Endothelial cell of umbilical vein (primary cell): Measurements from ENCODE around the gene SWT1. TPM values are rescaled to one million over a fixed set of nuclear protein-coding genes. Genes with fewer than 3 reads are reported as not detected.
A peak's percentile ranks its signal among the peaks of the same experiment; 100 is the strongest.

Experiments used
- BruUV-seq: library from RNA; stranded (reverse); fragments of 400-500 nt; replicated peaks from 2 replicates; lab custom pipeline; 2021; lab: Mats Ljungman, UMichigan
- CTCF ChIA-PET: fragments of 300-600, 350-600 bp; sonication (Branson Sonifier 250); formaldehyde crosslinking; loops from one replicate; lab custom pipeline; 2021; ENCODE audit warnings: antibody characterized with exemption, inconsistent platforms; lab: Charles Lee
- POLR2A ChIA-PET: fragments of 300-600, 350-600 bp; sonication (Branson Sonifier 250); formaldehyde crosslinking; loops from one replicate; lab custom pipeline; 2021; ENCODE audit warnings: antibody characterized with exemption, inconsistent platforms; lab: Charles Lee
- DNase-seq: peaks from one replicate; pipeline ENCODE4 v3.0.0-alpha.2; 2011; ENCODE audit warnings: low read depth, low spot score
- FAIRE-seq: peaks from 2 replicates; lab custom pipeline; 2011; peaks lifted over from hg19 to GRCh38; lab: Jason Lieb, UNC
- H2AFZ ChIP-seq: 2 replicates; pipeline ENCODE4 v1.6.0; 2012; ENCODE audit warnings: low read depth, low read length, control low read depth, inconsistent platforms
- H3K27ac ChIP-seq: 2 replicates; pipeline ENCODE4 v1.5.1; 2011; ENCODE audit warnings: low read depth, mild to moderate bottlenecking, control low read depth, low read length, moderate library complexity; ENCODE audit not compliant: insufficient read depth
- H3K27me3 ChIP-seq, 2 experiments: 2 replicates each; pipeline versions ENCODE4 v1.6.0 to v1.6.1; 2011; ENCODE audit warnings: low read length in 2 of 2, mixed read lengths in 1 of 2; ENCODE audit not compliant: control insufficient read depth in 2 of 2, insufficient read depth in 2 of 2
- H3K36me3 ChIP-seq, 2 experiments: 2 replicates in 1 of 2; 3 replicates in 1 of 2; pipeline ENCODE4 v1.5.1; 2011; ENCODE audit warnings: low read length in 2 of 2, mild to moderate bottlenecking in 1 of 2, moderate library complexity in 1 of 2; ENCODE audit not compliant: control insufficient read depth in 2 of 2, insufficient read depth in 2 of 2; ENCODE audit errors: extremely low read depth in 1 of 2
- H3K4me1 ChIP-seq: 3 replicates; pipeline ENCODE4 v1.5.1; 2011; ENCODE audit warnings: mild to moderate bottlenecking, low read length; ENCODE audit not compliant: control insufficient read depth, insufficient read depth; ENCODE audit errors: extremely low read depth
- H3K4me2 ChIP-seq: 2 replicates; pipeline ENCODE4 v1.6.1; 2011; ENCODE audit warnings: low read length, control low read depth, mixed read lengths; ENCODE audit not compliant: insufficient read depth
- H3K4me3 ChIP-seq, 3 experiments: fragments of 200-600 bp in 1 of 3; sonication (generic), shearing (Covaris generic) in 1 of 3; replicated peaks in 1 of 3; 2 replicates each; pipeline ENCODE4 v1.5.1; 2011 to 2016; ENCODE audit warnings: control low read depth in 3 of 3, low read length in 3 of 3, mild to moderate bottlenecking in 2 of 3, inconsistent platforms in 1 of 3, low read depth in 1 of 3, moderate library complexity in 1 of 3; ENCODE audit not compliant: insufficient read depth in 1 of 3
- H3K79me2 ChIP-seq: 2 replicates; pipeline ENCODE4 v1.6.0; 2012; ENCODE audit warnings: low read length, inconsistent platforms; ENCODE audit not compliant: control insufficient read depth, insufficient read depth
- H3K9ac ChIP-seq: replicated peaks from 2 replicates; pipeline ENCODE3; 2011; ENCODE audit warnings: low read length, control low read depth; ENCODE audit not compliant: insufficient read depth; ENCODE audit errors: extremely low read depth
- H3K9me1 ChIP-seq: replicated peaks from 3 replicates; pipeline ENCODE4 v1.6.0; 2011; ENCODE audit warnings: mild to moderate bottlenecking, low read length; ENCODE audit not compliant: control insufficient read depth, insufficient read depth; ENCODE audit errors: extremely low read depth
- H3K9me3 ChIP-seq: replicated peaks from 2 replicates; pipeline ENCODE4 v1.5.1; 2012; ENCODE audit warnings: low read length, inconsistent platforms; ENCODE audit not compliant: control insufficient read depth, insufficient read depth
- H4K20me1 ChIP-seq: replicated peaks from 2 replicates; pipeline ENCODE3; 2011; ENCODE audit warnings: mild to moderate bottlenecking, low read length; ENCODE audit not compliant: control insufficient read depth, insufficient read depth; ENCODE audit errors: extremely low read depth
- EZH2 ChIP-seq: IDR thresholded peaks from 2 replicates; pipeline ENCODE4 v1.6.1; 2012; ENCODE audit warnings: borderline replicate concordance, low read depth, mild to moderate bottlenecking, moderate library complexity, low read length, inconsistent platforms; ENCODE audit not compliant: severe bottlenecking
- FOS ChIP-seq: IDR thresholded peaks from 2 replicates; pipeline ENCODE4 v1.6.1; 2011; ENCODE audit warnings: mild to moderate bottlenecking, low read length, moderate library complexity, borderline replicate concordance; ENCODE audit not compliant: insufficient read depth
- GATA2 ChIP-seq: IDR thresholded peaks from 2 replicates; pipeline ENCODE4 v1.7.0; 2011; ENCODE audit warnings: low read depth, mild to moderate bottlenecking, moderate library complexity, mixed read lengths, low read length; ENCODE audit not compliant: insufficient read length, insufficient read depth
- JUN ChIP-seq: IDR thresholded peaks from 2 replicates; pipeline ENCODE4 v1.6.1; 2011; ENCODE audit warnings: borderline replicate concordance, low read depth; ENCODE audit not compliant: insufficient read length, insufficient read depth
- MYC ChIP-seq: IDR thresholded peaks from one replicate; pipeline ENCODE4 v1.6.1; 2011; ENCODE audit warnings: mild to moderate bottlenecking, low read depth, low read length
- POLR2A ChIP-seq: IDR thresholded peaks from 2 replicates; pipeline ENCODE4 v1.6.1; 2012; ENCODE audit warnings: low read depth, mild to moderate bottlenecking, control low read depth, low read length
- dilution Hi-C: fragments of 300-500 bp; cut with MboI; formaldehyde crosslinking; loops from one replicate; pipeline ENCODE4 v1.15.0; 2019; ENCODE audit warnings: low sequenced_read_pairs; ENCODE audit not compliant: extremely low pct_ligation_motif_present
- intact Hi-C: fragments of 100-400 bp; cut with micrococcal nuclease; formaldehyde crosslinking; loops from one replicate; pipeline ENCODE4 v1.10.0; 2022
- polyA plus RNA-seq, 4 experiments: library from polyadenylated mRNA; depleted of rRNA in 3 of 4; stranded (reverse) in 3 of 4; unstranded in 1 of 4; fragments of >200 nt; gene quantifications; 2 replicates each; pipeline versions ENCODE4 v1.2.1 to v1.2.3, GENCODE V29; 2011 to 2012; ENCODE audit warnings: missing spikeins in 1 of 4
- total RNA-seq: library from RNA; stranded (reverse); gene quantifications from 2 replicates; pipeline ENCODE4 v1.2.3, GENCODE V29; 2021
- TF ChIP-seq, protein P1 (sequence below), 2 donors: IDR thresholded peaks; 1 replicate in 1 of 2; 2 replicates in 1 of 2; pipeline ENCODE4 v1.5.1; 2011; ENCODE audit warnings: low read length in 2 of 2, mild to moderate bottlenecking in 2 of 2, moderate library complexity in 2 of 2, control low read depth in 1 of 2, inconsistent platforms in 1 of 2, low read depth in 1 of 2; ENCODE audit not compliant: insufficient read depth in 1 of 2; ENCODE audit errors: extremely low read depth in 1 of 2

The SWT1 gene
- total and polyA plus RNA-seq, 2 donors (not counting 3 experiments of a cell fraction or from before 2014, with no cell fraction given): 1.0 to 4.3 TPM

DNA sequence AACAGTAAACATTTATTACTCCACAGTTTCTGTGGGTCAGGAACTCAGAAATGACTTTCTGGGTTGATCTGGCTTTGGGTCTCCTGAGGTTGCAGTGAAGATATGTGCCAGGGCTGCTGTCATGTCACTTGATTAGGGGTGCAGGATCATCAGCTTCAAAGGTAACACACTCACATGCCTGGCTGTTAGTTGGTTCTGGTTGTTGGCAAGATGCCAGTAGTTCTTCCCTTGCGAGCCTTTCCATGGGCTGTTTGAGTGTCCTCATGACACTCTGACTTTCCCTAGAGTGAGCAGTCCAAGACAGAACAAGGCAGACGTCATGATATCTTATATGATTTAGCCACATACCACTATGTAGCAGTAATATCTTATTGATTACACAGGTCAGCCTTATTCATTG is 1.8 kb downstream of the SWT1 start:
- no peaks in the 10 kb centered on the region for H3K27me3 ChIP-seq
- no TSS peak for BruUV-seq
- FAIRE-seq: no peak
- intact Hi-C loops (loop anchor here (5.0 kb wide), 1 partner anchor 514 kb away; no protein-coding TSS in a partner anchor), dilution Hi-C loops (no loop called here)
- ChIA-PET CTCF (interaction anchor here (0.7 to 3.3 kb wide), 4 partner anchors 11 to 522 kb away, joined by 3 to 36 read pairs (median 4); no protein-coding TSS in a partner anchor), POLR2A (no interaction called here)
- H3K4me3 ChIP-seq: no peak overlapping the region
- peak overlapping the region; percentile 98 for H3K4me2 ChIP-seq
- no peaks in the 10 kb centered on the region for H3K9me3 ChIP-seq
- no peak overlapping the region for H3K27ac ChIP-seq
- no peak overlapping the region for H3K9ac ChIP-seq
- H3K4me1 ChIP-seq: peaks cover 15% of the 10 kb centered on the region
- peaks cover 8% of the 10 kb centered on the region for H3K79me2 ChIP-seq
- no peaks in the 10 kb centered on the region for H3K36me3 ChIP-seq
- TF ChIP-seq, protein P1, sequence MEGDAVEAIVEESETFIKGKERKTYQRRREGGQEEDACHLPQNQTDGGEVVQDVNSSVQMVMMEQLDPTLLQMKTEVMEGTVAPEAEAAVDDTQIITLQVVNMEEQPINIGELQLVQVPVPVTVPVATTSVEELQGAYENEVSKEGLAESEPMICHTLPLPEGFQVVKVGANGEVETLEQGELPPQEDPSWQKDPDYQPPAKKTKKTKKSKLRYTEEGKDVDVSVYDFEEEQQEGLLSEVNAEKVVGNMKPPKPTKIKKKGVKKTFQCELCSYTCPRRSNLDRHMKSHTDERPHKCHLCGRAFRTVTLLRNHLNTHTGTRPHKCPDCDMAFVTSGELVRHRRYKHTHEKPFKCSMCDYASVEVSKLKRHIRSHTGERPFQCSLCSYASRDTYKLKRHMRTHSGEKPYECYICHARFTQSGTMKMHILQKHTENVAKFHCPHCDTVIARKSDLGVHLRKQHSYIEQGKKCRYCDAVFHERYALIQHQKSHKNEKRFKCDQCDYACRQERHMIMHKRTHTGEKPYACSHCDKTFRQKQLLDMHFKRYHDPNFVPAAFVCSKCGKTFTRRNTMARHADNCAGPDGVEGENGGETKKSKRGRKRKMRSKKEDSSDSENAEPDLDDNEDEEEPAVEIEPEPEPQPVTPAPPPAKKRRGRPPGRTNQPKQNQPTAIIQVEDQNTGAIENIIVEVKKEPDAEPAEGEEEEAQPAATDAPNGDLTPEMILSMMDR (IDR thresholded peaks at IDR 0.05; ENCODE audit: extremely low read depth in 1 of 2, insufficient read depth in 1 of 2, low read depth in 1 of 2, low read length in 2 of 2): no peak
- TF ChIP-seq EZH2: no peak
- TF ChIP-seq MYC: no peak
- TF ChIP-seq FOS: no peak
- no peak overlapping the region for H2AFZ ChIP-seq
- no peaks in the 10 kb centered on the region for H4K20me1 ChIP-seq
- no peak for DNase-seq
- no peaks in the 10 kb centered on the region for H3K9me1 ChIP-seq

DNA sequence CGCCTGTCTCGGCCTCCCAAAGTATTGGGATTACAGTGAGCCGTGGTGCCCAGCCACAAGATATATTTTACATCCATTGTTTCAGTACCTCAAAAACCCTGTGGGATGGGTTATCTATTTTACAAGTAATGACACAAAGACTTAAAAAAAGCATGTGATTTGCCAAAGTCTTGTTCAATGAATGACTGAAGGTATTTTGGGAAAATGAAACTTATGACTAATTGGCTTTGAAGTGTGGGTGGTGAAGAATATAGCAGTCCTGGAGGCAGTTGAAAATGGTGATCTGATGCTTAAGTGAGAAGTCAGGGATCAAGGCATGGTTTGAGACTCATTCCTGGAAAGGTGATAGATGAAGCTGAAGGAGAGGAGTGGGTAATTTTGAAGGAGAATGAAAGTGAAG is 3.0 kb downstream of the SWT1 start:
- no peak for FAIRE-seq
- POLR2A ChIA-PET: no interaction called here

More for the DNA sequence above, 3.0 kb downstream of the SWT1 start:
- no peak overlapping the region for H3K4me2 ChIP-seq
- no peak overlapping the region for H3K4me3 ChIP-seq
- no peak overlapping the region for H2AFZ ChIP-seq
- no peaks in the 10 kb centered on the region for H3K36me3 ChIP-seq
- intact Hi-C loops (loop anchor here (5.0 kb wide), 1 partner anchor 512 kb away; no protein-coding TSS in a partner anchor), dilution Hi-C loops (no loop called here)
- TF ChIP-seq GATA2 (no peak), POLR2A (no peak), JUN (no peak)
- TF ChIP-seq, protein P1 (IDR thresholded peaks at IDR 0.05; ENCODE audit: extremely low read depth in 1 of 2, insufficient read depth in 1 of 2, low read depth in 1 of 2, low read length in 2 of 2): no peak
- no peak for DNase-seq
- H3K79me2 ChIP-seq: peaks cover 8% of the 10 kb centered on the region
- no peaks in the 10 kb centered on the region for H3K9me1 ChIP-seq
- H3K4me1 ChIP-seq: peaks cover 14% of the 10 kb centered on the region
- no peaks in the 10 kb centered on the region for H3K9me3 ChIP-seq
- no peak overlapping the region for H3K9ac ChIP-seq
- H4K20me1 ChIP-seq: no peaks in the 10 kb centered on the region
- CTCF ChIA-PET: interaction anchor here (2.9 kb wide), 1 partner anchor 10 kb away, joined by 15 read pairs; no protein-coding TSS in a partner anchor
- BruUV-seq: no TSS peak
- no peaks in the 10 kb centered on the region for H3K27me3 ChIP-seq
- no peak overlapping the region for H3K27ac ChIP-seq
